Measurements from ENCODE around the gene WFS1.
A peak's percentile ranks its signal among the peaks of the same experiment; 100 is the strongest.

WFS1 gene

GRCh38 chr4:6319530-6320150 is 50.0 kb downstream of the WFS1 start:
- Histone ChIP-seq H3K36me3 (ENCODE audit: control insufficient read depth, insufficient read depth, low read length) (no peaks in the 10 kb centered on the region), H3K4me3 (ENCODE audit: low read length) (no peak overlapping the region), H3K9ac (ENCODE audit: low read length) (no peak overlapping the region), H3K4me1 (ENCODE audit: control insufficient read depth, insufficient read depth, low read length) (peaks cover 34% of the 10 kb centered on the region), H3K9me3 (ENCODE audit: control insufficient read depth, low read length) (no peaks in the 10 kb centered on the region), H3K27me3 (ENCODE audit: control insufficient read depth, insufficient read depth, low read length) (no peaks in the 10 kb centered on the region)

GRCh38 chr4:6320663-6321062 is 51.0 kb downstream of the WFS1 start:
- Histone ChIP-seq H3K9me3 (ENCODE audit: control insufficient read depth, low read length) (no peaks in the 10 kb centered on the region), H3K4me1 (ENCODE audit: control insufficient read depth, insufficient read depth, low read length) (peaks cover 44% of the 10 kb centered on the region), H3K9ac (ENCODE audit: low read length) (no peak overlapping the region), H3K36me3 (ENCODE audit: control insufficient read depth, insufficient read depth, low read length) (no peaks in the 10 kb centered on the region), H3K27me3 (ENCODE audit: control insufficient read depth, insufficient read depth, low read length) (no peaks in the 10 kb centered on the region), H3K4me3 (ENCODE audit: low read length) (no peak overlapping the region)

- Histone ChIP-seq H3K4me3 (ENCODE audit: low read length) (no peak overlapping the region), H3K36me3 (ENCODE audit: control insufficient read depth, insufficient read depth, low read length) (no peaks in the 10 kb centered on the region), H3K27me3 (ENCODE audit: control insufficient read depth, insufficient read depth, low read length) (no peaks in the 10 kb centered on the region), H3K9ac (ENCODE audit: low read length) (no peak overlapping the region), H3K9me3 (ENCODE audit: control insufficient read depth, low read length) (no peaks in the 10 kb centered on the region), H3K4me1 (ENCODE audit: control insufficient read depth, insufficient read depth, low read length) (peaks cover 48% of the 10 kb centered on the region)
These were observed 51.7 kb downstream of the WFS1 start for GRCh38 chr4:6321361-6321760.

GRCh38 chr4:6322067-6322760 is 52.6 kb downstream of the WFS1 start:
- Histone ChIP-seq H3K4me1 (ENCODE audit: control insufficient read depth, insufficient read depth, low read length) (peaks cover 46% of the 10 kb centered on the region), H3K9ac (ENCODE audit: low read length) (no peak overlapping the region), H3K4me3 (ENCODE audit: low read length) (no peak overlapping the region), H3K27me3 (ENCODE audit: control insufficient read depth, insufficient read depth, low read length) (no peaks in the 10 kb centered on the region), H3K36me3 (ENCODE audit: control insufficient read depth, insufficient read depth, low read length) (no peaks in the 10 kb centered on the region), H3K9me3 (ENCODE audit: control insufficient read depth, low read length) (no peaks in the 10 kb centered on the region)

GRCh38 chr4:6322761-6323566 is 53.3 kb downstream of the WFS1 start:
- Histone ChIP-seq H3K9me3 (ENCODE audit: control insufficient read depth, low read length) (no peaks in the 10 kb centered on the region), H3K9ac (ENCODE audit: low read length) (no peak overlapping the region), H3K4me3 (ENCODE audit: low read length) (no peak overlapping the region), H3K36me3 (ENCODE audit: control insufficient read depth, insufficient read depth, low read length) (no peaks in the 10 kb centered on the region), H3K27me3 (ENCODE audit: control insufficient read depth, insufficient read depth, low read length) (peaks cover 7% of the 10 kb centered on the region), H3K4me1 (ENCODE audit: control insufficient read depth, insufficient read depth, low read length) (peaks cover 46% of the 10 kb centered on the region)

GRCh38 chr4:6324461-6324998 is 54.9 kb downstream of the WFS1 start:
- Histone ChIP-seq H3K27me3 (ENCODE audit: control insufficient read depth, insufficient read depth, low read length) (peaks cover 13% of the 10 kb centered on the region), H3K9me3 (ENCODE audit: control insufficient read depth, low read length) (no peaks in the 10 kb centered on the region), H3K9ac (ENCODE audit: low read length) (peak overlapping the region; percentile 69), H3K4me1 (ENCODE audit: control insufficient read depth, insufficient read depth, low read length) (peaks cover 36% of the 10 kb centered on the region), H3K36me3 (ENCODE audit: control insufficient read depth, insufficient read depth, low read length) (no peaks in the 10 kb centered on the region), H3K4me3 (ENCODE audit: low read length) (peak overlapping the region; percentile 23)

GRCh38 chr4:6324999-6325787 is 55.5 kb downstream of the WFS1 start:
- Histone ChIP-seq H3K27me3 (ENCODE audit: control insufficient read depth, insufficient read depth, low read length) (peaks cover 13% of the 10 kb centered on the region), H3K9ac (ENCODE audit: low read length) (peak overlapping the region; percentile 69), H3K4me1 (ENCODE audit: control insufficient read depth, insufficient read depth, low read length) (peaks cover 30% of the 10 kb centered on the region), H3K4me3 (ENCODE audit: low read length) (peak overlapping the region; percentile 23), H3K36me3 (ENCODE audit: control insufficient read depth, insufficient read depth, low read length) (no peaks in the 10 kb centered on the region), H3K9me3 (ENCODE audit: control insufficient read depth, low read length) (no peaks in the 10 kb centered on the region)

GRCh38 chr4:6325788-6326290 is 56.2 kb downstream of the WFS1 start:
- H3K36me3 ChIP-seq (ENCODE audit: control insufficient read depth, insufficient read depth, low read length): no peaks in the 10 kb centered on the region
- H3K4me1 ChIP-seq (ENCODE audit: control insufficient read depth, insufficient read depth, low read length): peaks cover 27% of the 10 kb centered on the region
- peaks cover 13% of the 10 kb centered on the region for H3K27me3 ChIP-seq (ENCODE audit: control insufficient read depth, insufficient read depth, low read length)
- no peak overlapping the region for H3K4me3 ChIP-seq (ENCODE audit: low read length)
- H3K9ac ChIP-seq (ENCODE audit: low read length): peak overlapping the region; percentile 16
- H3K9me3 ChIP-seq (ENCODE audit: control insufficient read depth, low read length): no peaks in the 10 kb centered on the region

- Histone ChIP-seq H3K4me3 (ENCODE audit: low read length) (no peak overlapping the region), H3K9me3 (ENCODE audit: control insufficient read depth, low read length) (no peaks in the 10 kb centered on the region), H3K36me3 (ENCODE audit: control insufficient read depth, insufficient read depth, low read length) (no peaks in the 10 kb centered on the region), H3K4me1 (ENCODE audit: control insufficient read depth, insufficient read depth, low read length) (peaks cover 25% of the 10 kb centered on the region), H3K27me3 (ENCODE audit: control insufficient read depth, insufficient read depth, low read length) (peaks cover 13% of the 10 kb centered on the region), H3K9ac (ENCODE audit: low read length) (no peak overlapping the region)
These were observed 56.8 kb downstream of the WFS1 start for GRCh38 chr4:6326312-6327060.

GRCh38 chr4:6327220-6327917 is 57.7 kb downstream of the WFS1 start:
- Histone ChIP-seq H3K9me3 (ENCODE audit: control insufficient read depth, low read length) (no peaks in the 10 kb centered on the region), H3K4me1 (ENCODE audit: control insufficient read depth, insufficient read depth, low read length) (peaks cover 19% of the 10 kb centered on the region), H3K27me3 (ENCODE audit: control insufficient read depth, insufficient read depth, low read length) (peaks cover 17% of the 10 kb centered on the region), H3K9ac (ENCODE audit: low read length) (no peak overlapping the region), H3K4me3 (ENCODE audit: low read length) (no peak overlapping the region), H3K36me3 (ENCODE audit: control insufficient read depth, insufficient read depth, low read length) (no peaks in the 10 kb centered on the region)
